Stimulated activated CD8-positive, alpha-beta memory T cell treated with anti-CD3 and anti-CD28 coated beads, Interleukin-4, amount 100 ng/mL, for 48 hours (primary cell): ENCODE results near the gene SERINC5.
A peak's percentile ranks its signal among the peaks of the same experiment; 100 is the strongest.

Experiments used
- DNase-seq: peaks from one replicate; pipeline ENCODE4 v3.0.0-alpha.2; 2020

Gene SERINC5

DNA sequence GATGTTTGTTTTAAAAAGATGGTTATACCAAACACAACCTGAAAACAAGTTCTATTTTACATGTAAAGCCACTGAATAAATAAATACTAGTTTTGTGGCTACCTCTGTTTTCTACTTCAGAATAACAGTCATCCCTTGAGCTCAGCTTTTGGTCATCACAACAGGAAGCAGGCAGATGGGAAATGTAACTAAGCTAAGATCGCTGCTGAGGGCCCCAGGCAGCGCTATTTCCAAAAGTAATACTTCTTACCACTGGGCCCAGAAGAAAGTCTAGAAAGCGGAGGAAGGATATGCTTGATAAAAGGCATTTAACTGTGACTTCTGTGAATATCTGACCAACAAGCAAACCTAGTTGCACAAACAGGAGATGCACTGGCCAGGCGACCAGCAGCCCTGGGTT, 61.4 kb downstream of the SERINC5 start:
- no peak for DNase-seq

DNA sequence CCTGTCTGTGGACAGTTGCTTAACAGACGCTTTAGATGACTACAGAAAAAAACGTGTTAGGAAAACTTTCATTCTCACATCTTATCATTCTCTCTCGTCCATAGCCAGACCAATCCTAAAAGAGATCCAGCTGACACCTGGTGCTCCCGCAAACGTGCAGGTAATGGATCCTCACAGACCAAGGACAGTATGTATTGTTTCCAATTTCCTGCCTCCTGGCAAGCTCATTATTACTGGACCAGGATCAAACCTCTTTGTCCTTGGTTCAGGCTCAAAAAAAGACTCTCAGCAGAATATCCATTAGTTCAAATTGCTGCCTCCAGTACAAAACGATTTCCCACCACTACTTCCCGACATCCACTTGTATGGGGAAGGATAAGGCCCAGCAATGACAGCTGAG, 62.4 kb downstream of the SERINC5 start:
- no peak for DNase-seq

DNA sequence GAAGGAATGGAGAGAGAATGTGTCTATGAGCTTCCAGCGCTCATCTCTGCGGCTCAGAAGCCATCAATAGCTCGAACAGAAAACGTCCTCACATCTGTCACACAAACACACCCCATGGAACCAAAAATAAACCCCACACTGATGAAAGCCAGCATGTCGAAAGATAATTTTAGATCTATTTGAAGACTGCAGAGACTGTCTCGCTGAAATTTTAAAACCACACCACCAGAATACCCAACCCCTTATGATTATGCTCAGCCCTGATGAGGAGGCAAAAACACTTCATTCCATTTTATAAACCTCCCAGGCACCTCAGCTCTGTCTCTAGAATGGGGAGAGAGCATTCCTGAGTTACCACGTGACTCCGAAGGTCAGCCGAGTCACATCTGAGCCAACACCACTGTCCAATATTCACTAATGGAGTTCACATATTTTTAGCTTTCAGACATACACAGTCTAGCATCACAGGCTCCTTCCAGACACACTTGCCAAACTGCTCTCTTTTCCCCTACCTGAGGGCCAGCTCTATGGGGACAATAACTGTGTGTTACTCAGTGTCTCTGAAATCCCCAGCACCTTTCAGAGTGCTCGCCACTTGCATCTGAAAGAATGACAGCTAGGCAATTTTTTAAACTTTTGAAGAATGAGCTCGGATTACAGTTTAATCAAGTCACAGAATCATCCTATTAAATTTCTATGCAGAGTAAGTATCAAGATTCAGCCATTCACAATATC, 63.2 kb downstream of the SERINC5 start:
- no peak for DNase-seq

DNA sequence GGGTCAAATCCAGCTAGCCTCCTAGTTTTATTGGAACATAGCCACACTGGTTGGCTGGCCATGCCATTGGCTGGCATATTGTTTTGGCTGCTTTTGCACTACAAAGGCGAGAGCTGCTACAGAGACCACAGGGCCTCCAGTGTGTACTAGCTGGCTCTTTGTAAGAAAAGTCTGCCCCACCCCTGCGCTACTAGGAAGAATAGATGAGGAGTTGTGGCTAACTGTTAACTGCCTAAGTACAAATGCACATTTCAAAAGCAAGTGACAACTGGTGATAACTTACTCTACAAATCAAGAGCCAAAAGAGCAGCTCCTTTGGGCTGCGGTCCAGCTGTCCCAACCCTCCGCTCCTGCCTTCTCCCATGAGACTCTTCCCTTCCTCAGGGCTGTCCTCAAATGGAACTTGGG, 63.9 kb downstream of the SERINC5 start:
- peak; percentile 60 for DNase-seq

DNA sequence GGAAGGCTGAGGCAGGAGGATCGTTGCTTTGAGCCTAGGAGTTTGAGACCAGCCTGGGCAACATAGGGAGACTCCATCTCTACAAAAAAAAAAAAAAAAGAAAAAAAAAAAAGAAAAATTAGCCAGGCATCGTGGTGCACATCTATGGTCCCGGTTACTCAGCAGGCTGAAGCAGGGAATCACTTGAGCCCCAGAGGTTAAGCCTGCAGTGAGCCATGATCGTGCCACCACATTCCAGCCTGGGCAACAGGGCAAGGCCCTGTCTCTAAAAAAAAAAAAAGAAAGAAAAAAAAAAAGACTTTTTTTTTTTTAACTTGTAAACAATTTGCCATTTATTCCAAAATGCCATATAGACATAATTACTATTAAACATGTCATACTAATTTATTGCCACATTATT, 64.5 kb downstream of the SERINC5 start:
- DNase-seq: no peak

DNA sequence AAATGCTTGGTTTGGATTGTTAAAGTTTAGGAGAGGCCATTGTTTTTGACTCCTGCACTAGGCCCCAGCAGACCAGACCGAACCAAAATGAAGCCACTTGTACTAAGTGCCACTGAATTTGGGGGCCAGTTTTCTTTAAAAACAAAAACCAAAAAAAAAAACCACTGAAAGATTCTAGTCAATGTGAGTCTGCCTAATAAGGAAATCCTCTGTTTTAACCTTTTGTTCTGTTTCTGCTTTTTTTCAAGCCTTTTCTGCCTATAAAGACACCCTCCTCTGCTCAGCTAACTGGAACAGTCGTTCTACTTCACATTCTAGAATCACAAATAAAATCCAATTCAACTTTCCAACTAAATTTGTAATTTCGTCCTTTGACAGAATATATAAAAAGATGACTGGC, 64.9 kb downstream of the SERINC5 start:
- no peak for DNase-seq

DNA sequence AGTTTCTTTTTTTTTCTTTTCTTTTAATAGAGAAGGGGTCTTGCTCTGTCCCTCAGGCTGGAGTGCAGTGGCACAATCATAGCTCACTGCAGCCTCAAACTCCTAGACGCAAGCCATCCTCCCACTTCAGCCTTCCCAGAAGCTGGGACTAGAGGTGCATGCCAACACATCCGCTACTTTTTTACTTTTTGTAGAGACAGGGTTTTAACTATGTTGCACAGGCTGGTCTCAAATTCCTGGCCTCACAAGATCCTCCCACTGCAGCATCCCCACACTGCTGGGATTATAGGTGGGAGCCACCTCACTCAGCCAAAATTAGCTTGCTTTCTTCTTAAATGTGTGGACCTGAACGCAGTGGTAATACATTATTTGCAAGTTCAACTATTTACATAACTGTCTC, 66.1 kb downstream of the SERINC5 start:
- no peak for DNase-seq

DNA sequence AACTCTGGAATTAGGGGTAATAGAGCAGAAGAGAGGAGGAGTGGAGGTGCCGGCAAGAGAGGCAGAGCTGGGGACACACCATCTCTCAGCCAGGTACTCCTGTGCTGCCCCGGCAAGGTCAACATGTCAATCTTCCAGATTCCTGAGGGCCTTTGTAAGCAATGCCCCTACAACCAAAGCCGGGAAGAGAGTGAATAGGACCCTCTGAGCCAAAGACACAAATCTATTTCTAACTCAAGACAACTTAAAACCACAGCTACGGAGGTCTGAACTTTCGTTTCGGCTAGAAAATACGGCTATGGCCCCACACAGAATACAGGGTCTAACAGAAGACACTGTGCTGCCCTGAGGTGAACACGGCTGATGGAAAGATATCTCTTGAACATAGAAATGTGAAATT, 66.6 kb downstream of the SERINC5 start:
- DNase-seq: no peak

DNA sequence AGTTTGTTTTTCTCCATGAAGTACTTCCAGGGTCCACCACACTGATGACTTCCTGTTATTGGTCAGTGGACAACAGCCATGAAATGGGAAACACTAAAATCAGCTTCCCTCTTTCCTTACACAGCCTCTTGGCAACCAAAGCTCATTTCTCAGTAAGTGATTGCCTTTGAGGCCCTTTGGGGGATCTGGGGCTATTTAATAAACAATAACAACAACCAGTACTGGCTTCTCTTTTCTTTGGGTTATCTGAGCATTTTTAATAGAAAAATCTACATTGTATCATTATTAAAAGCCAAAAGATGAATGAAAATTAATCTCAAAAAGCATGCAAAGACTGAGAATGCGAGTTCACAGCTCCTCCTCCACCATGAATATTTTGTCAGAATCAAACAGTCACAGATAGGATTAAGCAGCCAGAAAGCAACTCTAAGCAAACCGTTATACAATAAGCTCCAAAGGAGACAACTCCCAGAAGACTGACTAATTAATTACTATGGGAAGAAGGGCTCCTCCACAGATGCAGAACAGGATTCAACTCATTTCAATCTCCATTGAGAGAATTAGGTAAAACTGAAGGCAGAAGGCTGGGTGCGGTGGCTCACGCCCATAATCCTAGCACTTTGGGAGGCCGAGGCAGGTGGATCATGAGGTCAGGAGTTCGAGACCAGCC, 68.3 kb downstream of the SERINC5 start:
- no peak for DNase-seq

DNA sequence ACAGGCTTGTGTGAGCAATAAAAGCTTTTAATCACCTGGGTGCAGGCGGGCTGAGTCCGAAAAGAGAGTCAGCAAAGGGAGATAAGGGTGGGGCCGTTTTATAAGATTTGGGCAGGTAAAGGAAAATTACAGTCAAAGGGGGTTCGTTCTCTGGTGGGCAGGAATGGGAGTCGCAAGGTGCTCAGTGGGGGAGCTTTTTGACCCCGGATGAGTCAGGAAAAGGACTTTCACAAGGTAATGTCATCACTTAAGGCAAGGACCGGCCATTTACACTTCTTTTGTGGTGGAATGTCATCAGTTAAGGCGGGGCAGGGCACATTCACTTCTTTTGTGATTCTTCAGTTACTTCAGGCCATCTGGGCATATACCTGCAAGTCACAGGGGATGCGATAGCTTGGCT, 70.3 kb downstream of the SERINC5 start:
- DNase-seq: peak; percentile 26

DNA sequence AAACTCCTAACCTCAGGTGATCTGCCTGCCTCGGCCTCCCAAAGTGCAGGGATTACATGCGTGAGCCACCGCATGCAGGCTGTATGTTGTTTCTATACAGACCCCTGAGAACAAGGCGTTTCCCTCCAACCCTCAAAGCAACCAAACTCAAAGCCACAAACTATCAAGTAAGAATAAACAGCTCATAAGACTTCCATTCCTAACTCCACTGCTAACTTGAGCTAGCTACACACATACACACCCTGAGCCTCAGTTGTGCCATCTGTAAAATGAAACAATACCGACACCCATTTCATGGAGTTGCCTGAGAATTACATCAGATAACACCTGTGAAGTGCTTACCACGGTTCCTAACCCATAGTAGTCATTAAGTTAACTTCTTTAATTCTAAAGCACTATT, 70.8 kb downstream of the SERINC5 start:
- peak; percentile 37 for DNase-seq

DNA sequence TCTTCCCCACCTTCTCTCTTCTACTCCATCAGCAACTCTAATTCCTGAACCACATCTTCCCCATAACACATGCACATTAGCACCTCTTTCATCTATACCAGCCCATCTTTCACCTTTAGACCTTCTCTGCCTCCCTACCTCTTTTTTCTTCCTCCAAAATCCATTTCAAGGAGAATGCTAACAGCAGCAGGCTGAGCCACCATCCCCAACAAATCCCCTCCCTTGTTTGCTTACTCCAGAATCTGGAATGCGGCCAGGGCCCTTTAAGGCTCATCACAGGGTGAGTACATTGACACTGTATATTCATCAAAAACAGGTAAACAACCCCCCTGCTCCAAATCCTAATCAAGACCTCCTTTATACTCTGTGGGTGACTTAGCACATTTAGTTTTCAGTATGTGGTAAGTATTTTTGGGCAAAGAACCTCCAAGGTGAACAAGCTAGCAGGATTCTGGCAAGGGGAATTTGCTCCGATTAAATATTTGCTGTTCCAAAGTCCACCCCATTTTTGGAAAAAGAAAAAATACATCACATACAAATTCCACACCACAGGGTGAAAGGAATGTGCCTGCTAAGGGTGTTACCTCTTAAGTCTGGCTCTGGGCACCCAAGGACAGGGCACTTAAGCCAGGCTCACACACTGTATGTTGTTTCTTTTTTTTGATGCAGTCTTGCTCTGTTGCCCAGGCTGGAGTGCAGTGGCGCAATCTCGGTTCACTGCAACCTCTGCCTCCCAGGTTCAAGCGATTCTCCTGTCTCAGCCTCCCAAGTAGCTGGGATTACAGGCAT, 71.4 kb downstream of the SERINC5 start:
- peak; percentile 27 for DNase-seq

DNA sequence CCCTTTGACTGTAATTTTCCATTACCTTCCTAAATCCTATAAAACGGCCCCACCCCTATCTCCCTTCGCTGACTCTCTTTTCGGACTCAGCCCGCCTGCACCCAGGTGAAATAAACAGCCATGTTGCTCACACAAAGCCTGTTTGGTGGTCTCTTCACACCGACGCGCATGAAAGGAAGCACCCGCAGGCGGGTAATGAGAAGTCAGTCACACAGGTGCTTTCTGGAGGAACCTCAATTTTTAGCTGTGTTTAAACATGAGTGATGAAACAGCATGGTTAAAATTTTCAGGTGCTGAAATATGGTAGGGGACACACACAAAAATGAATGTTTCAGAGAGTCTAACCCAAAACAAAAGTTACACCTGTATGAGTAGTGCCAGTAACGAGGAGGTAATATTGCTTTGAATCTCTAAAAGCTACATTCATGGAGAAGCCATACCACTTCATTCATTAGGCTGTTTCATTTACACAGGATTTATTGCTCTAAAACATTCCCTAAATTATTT, 72.1 kb downstream of the SERINC5 start:
- peak; percentile 41 for DNase-seq

DNA sequence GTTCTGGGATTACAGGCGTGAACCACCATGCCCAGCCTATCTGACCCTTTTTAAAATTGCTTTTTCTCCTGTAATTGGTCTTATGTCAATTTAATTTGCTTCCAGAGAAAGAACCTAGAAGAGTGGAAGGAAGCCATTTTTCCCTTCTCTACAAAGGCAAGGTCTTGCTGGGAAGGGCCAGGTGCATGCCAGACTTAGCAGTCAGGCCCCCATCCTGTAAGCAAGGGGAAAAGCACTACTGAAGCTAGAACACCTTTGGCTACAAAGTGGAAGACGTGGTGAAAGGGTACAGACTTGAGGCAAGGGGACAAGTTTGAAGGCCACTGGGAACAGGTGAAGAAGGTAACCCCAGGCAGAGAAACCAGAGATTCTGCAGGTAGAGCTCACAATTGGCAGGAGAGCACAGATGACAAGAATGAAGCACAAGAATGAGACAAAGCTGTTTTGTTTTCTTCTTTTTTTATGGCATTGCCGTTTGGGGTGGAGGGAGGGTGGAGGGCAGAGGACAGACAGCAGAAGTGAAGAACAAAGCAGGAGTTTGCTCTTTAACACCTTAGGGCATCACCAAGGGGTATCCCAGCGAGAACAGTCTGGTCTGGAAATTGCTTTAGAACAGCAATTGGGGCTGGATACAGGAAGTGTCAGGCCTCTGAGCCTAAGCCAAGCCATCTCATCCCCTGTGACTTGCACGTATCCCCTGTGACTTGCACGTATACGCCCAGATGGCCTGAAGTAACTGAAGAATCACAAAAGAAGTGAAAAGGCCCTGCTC, 72.9 kb downstream of the SERINC5 start:
- no peak for DNase-seq

DNA sequence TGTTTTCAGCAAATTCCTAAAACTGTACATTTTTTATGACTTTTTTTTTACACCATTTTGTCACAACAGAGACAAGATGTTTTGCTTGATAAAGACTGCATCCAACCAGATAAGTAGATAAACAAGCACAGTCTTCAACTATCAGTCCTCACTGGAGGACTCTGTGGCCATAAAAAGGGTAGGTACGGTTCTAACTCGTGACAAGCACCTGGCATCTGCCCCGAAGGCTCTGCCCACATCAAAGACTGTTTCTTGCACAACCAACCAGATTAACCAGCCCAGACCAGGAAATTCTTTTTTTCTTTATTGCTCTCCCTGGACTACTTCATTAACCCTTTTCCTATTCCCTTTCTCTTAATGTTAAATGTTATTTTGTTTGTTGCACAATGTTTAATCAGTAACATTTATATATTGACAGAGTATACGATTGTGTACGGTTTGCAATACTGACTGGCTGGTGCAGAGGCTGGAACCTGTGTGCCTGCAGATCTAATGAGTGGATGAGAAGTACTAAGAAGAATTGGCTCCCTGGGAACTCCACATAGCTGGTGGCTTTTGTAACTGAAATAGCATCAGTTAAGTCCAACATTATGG, 74.1 kb downstream of the SERINC5 start:
- no peak for DNase-seq

DNA sequence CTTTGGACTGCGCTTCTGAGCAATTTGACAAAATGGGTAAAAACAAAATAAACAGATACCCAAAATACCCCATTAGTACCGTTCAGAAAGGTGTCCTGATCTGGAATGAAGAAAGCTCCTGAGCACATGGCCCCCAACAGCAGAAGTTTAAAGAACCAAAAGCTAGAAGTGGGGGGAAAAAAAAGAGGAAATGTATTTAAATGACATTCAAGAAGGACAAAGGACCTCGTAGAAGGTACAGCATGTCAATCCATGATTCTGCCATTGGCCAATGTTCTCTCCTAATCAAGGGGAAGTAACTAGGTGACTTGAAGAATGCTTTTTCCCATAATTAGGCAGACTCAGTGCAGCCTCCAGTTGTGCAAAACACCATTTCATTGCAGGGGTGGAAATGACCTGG, 78.6 kb downstream of the SERINC5 start:
- DNase-seq: no peak

DNA sequence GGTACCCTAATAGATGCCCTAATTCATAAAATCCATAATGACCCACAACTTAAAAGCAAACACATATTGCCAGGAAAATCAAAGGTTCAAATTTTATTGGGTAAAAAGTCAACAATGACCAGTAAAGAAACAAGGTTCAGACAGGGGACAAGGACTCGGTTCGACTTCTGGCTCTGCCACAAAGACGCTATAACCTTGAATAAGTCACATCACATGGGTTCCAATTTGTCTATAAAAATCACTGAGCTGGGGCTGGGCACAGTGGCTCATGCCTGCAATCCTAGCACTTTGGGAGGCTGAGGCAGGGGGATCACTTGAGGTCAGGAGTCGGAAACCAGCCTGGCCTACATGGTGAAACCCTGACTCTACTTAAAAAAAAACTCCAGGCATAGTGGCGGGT, 80.5 kb downstream of the SERINC5 start:
- DNase-seq: no peak

DNA sequence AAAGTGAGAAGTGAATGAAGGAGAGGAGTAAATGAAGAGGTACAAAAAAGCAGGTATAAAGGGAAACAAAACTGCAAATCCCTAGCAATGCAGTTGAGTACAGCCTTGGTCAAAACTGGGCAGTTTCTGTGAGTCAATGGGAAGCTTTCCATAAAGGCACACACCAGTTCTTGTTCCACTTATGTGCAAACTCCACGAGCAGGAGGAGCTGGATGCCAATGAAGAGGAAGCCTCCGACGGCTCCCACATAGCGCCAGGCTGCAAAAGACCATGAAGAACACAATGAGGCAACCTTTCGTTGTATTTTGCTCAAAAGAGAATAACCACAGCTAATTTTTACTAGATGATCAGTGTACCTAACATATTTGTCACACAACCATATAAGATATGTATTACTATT, 81.1 kb downstream of the SERINC5 start:
- DNase-seq: no peak

DNA sequence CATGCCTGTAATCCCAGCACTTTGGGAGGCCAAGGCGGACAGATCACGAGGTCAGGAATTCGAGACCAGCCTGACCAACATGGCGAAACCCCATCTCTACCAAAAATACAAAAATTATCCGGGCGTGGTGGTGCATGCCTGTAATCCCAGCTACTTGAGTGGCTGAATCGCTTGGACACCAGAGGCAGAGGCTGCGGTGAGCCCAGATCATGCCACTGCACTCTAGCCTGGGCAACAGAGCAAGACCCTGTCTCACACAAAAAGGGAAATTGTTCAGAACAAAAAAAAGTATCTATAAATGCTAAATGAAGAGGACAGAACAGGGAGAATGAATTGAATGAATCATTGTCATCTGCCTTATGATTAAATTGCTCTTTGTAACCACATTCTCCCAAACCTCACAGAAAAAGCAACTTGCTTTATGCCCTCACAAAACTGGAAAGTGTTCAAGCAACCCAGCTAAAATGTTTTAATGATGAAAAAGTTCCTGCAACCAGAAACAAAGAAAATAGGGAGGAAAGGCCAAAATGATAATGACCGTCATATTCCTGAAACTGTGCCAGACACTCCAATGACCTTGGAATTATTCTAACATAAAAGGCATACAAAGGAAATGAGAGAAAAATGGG, 83.7 kb downstream of the SERINC5 start:
- DNase-seq: no peak

DNA sequence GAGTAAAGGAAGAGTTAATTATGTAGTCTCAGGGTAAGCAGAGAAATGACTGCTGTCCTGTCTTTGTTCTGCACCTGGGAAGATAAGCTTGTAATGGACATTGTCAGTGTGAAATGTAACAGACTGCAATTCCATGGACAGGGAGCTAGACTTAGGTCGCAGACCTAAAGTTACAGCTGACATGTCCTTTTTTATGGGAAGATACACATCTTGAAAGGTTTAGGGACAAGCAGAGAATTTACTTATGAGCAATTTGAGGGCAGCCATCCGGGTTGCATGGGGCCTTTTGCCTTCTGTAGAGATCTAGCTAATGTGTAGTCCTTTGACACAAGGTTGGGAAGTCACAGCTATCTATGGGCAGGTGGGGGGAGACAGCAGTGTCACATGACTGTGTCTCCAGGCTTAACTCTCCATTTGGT, 85.7 kb downstream of the SERINC5 start:
- DNase-seq: no peak

DNA sequence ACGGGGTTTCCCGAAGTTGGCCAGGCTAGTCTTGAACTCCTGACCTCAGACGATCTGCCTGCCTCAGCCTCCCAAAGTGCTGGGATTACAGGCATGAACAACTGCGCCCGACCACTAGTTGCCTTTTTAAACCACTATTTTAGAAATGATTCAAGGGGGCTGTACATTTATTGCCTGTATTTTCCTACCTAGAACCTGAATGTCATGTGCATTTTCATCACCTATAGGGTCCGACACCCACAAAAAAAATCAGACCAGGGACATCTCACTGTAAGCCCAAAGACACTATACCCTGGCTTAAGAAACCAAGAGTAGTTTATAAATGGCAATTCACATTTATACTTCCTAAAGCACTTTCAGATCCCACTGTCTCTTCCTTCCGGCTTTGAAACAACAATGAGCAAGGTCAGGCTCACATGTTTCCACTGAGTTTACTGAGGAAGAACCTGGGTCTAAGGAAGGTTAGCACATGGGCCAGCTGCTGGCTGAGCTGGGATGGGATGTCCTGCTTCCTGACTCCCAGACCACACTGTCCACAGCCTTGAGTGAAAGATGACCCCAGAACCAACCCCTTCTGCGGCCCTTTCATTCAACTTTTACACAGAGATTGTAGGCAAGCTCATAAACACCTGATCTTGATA, 87.3 kb downstream of the SERINC5 start:
- DNase-seq: no peak

DNA sequence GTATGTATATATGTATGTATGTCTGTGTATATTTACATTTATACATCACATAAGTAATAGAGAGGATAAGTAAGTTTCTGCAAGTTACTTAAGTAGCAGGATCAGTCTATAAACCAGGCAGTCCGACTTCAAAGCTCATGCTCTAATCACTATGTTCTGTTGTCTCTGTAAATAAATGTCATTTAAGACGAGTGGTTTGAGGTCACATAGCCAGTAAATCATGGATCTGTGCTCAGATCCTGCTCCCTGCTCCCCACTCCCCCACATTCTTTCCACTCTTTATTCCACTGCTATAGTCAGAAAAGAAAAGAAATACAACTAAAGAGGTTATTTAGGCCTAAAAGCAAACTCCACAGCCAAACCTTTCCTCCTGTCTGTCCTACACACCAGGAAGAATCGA, 90.4 kb downstream of the SERINC5 start:
- no peak for DNase-seq
